Adrenal gland (tissue), 12 donors: ENCODE data around the gene CDCA8. TPM values are rescaled to one million over a fixed set of nuclear protein-coding genes. Genes with fewer than 3 reads are reported as not detected.

ENCODE experiments used
- DNase-seq, 7 donors: peaks; one replicate each; pipeline ENCODE4 v3.0.0-alpha.2; 2019 to 2020
- H3K27ac ChIP-seq, 5 donors: fragments of 200-600 bp; sonication (generic) in 4 of 5; 1 replicate in 3 of 5; 2 replicates in 2 of 5; pipeline versions ENCODE4 v1.5.1 to v1.8.0; 2016 to 2020; ENCODE audit warnings: mild to moderate bottlenecking in 1 of 5
- H3K27me3 ChIP-seq: fragments of 200-600 bp; 2 replicates; pipeline ENCODE4 v1.8.0; 2021
- H3K36me3 ChIP-seq, 2 donors: fragments of 200-600 bp; replicated peaks in 1 of 2; 1 replicate in 1 of 2; 2 replicates in 1 of 2; pipeline versions ENCODE4 v1.5.1 to v1.8.0; 2018 to 2022
- H3K4me1 ChIP-seq, 2 donors: fragments of 200-600 bp; replicated peaks in 1 of 2; 1 replicate in 1 of 2; 2 replicates in 1 of 2; pipeline versions ENCODE4 v1.5.1 to v1.8.0; 2018 to 2021
- H3K4me3 ChIP-seq, 4 donors: fragments of 200-600 bp; sonication (generic) in 3 of 4; one replicate each; pipeline ENCODE4 v1.5.1; 2016 to 2018
- H3K9me3 ChIP-seq, 3 donors: fragments of 200-600 bp; sonication (generic) in 1 of 3; replicated peaks in 1 of 3; 1 replicate in 2 of 3; 2 replicates in 1 of 3; pipeline versions ENCODE4 v1.5.1 to v1.8.0; 2016 to 2021
- POLR2A ChIP-seq, 2 donors: fragments of 450-650 bp; IDR thresholded peaks; one replicate each; pipeline ENCODE4 v1.6.1; 2017; ENCODE audit warnings: antibody characterized with exemption in 2 of 2, mild to moderate bottlenecking in 2 of 2, moderate library complexity in 1 of 2
- WGBS, 4 donors: extraction: QIAGEN DNeasy Blood & Tissue Kit in 2 of 4; methylation state at CpG; one replicate each; pipeline versions ENCODE4 v1.1.5 to v1.1.7; 2013 to 2017; 5-methylcytosine and 5-hydroxymethylcytosine counted together
- intact Hi-C, 2 donors: fragments of 100-400 bp; cut with DNase I; formaldehyde crosslinking; loops; one replicate each; pipeline versions ENCODE4 v1.14.1 to v1.15.0; 2022 to 2023
- polyA plus RNA-seq, 3 donors: library from polyadenylated mRNA; stranded (reverse); fragments of 200-250 nt in 2 of 3; fragments of 350-450 nt in 1 of 3; fragmentation: Illumina TruSeq in 1 of 3; extraction: RNeasy Lipid Tissue Mini Kit (QIAGEN cat#74804) in 1 of 3; gene quantifications; one replicate each; pipeline ENCODE4 v1.2.3, GENCODE V29; 2013 to 2014
- total RNA-seq, 9 donors: library from RNA; depleted of rRNA in 4 of 9; stranded (reverse); fragments of >200 nt in 4 of 9; fragments of 120-200 nt in 1 of 9; fragmentation: NEBNext Ultra II Directional in 1 of 9; extraction: Animal tissue kit (Norgen Biotek cat#: 25700) in 1 of 9; gene quantifications; one replicate each; pipeline versions ENCODE4 v1.1.0 to v1.2.4, GENCODE V29; 2013 to 2023
- TF ChIP-seq, protein P1 (sequence below), 6 experiments: fragments of 450-650 bp in 4 of 6; fragments of 200-600 bp in 2 of 6; sonication (generic) in 1 of 6; IDR thresholded peaks; 1 replicate in 5 of 6; 2 replicates in 1 of 6; pipeline versions ENCODE4 v1.5.1 to v1.8.0; 2016 to 2021; ENCODE audit warnings: antibody characterized with exemption in 6 of 6, mild to moderate bottlenecking in 2 of 6, moderate library complexity in 1 of 6
- donor health status: healthy with polysubstance abuse.
- donor health status: Bipolar disorder and iron deficiency.
- donor health status: DM: yes; HTN: yes; CAD: no.
- donor health status: DM: no; HTN: no; CAD: no.
- donor health status: DM: no; HTN: no; CAD: no.
- donor health status: DM: yes; HTN: yes; CAD: no.

Gene CDCA8
- total and polyA plus RNA-seq, 12 donors, result 0.49 to 3.2 (median 1.2) TPM

DNA sequence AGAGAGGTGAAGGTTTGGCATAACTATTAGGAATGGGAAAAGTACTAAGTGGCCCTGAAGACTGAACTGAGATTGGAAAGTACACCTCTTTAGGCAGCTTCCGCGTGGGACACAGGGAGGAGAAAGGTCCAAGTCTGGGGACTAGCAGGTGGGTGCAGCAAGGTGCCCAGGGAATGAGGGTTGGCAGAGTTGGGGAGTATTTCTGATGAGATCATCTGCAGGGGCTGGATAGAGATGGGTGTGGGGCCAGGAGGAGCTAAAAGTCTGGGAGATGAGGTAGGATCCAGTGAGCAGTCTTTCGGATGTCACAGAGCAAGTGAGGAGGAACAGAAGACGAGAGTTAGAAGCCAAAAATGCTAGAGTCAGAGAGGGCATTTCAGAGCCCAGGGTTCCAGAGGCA lies 36.1 kb downstream of the CDCA8 start:
- Histone ChIP-seq H3K4me3 (no peak overlapping the region), H3K36me3 (no peaks in the 10 kb centered on the region), H3K27ac (no peak overlapping the region), H3K4me1 (no peaks in the 10 kb centered on the region), H3K9me3 (no peaks in the 10 kb centered on the region), H3K27me3 (peaks cover 3% of the 10 kb centered on the region)
- WGBS, 4 donors, result 55 to 84% (median 76%) methylated on average over 4 of the region's 4 CpGs
- intact Hi-C loops, result no loop called here
- no peak for DNase-seq
- TF ChIP-seq POLR2A (IDR thresholded peaks at IDR 0.05), result no peak
- TF ChIP-seq, protein P1, sequence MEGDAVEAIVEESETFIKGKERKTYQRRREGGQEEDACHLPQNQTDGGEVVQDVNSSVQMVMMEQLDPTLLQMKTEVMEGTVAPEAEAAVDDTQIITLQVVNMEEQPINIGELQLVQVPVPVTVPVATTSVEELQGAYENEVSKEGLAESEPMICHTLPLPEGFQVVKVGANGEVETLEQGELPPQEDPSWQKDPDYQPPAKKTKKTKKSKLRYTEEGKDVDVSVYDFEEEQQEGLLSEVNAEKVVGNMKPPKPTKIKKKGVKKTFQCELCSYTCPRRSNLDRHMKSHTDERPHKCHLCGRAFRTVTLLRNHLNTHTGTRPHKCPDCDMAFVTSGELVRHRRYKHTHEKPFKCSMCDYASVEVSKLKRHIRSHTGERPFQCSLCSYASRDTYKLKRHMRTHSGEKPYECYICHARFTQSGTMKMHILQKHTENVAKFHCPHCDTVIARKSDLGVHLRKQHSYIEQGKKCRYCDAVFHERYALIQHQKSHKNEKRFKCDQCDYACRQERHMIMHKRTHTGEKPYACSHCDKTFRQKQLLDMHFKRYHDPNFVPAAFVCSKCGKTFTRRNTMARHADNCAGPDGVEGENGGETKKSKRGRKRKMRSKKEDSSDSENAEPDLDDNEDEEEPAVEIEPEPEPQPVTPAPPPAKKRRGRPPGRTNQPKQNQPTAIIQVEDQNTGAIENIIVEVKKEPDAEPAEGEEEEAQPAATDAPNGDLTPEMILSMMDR (IDR thresholded peaks at IDR 0.05), result no peak

- H3K27me3 ChIP-seq, result peaks cover 13% of the 10 kb centered on the region
- no peaks in the 10 kb centered on the region for H3K9me3 ChIP-seq
- no peak overlapping the region for H3K4me3 ChIP-seq
- no peak overlapping the region for H3K27ac ChIP-seq
- TF ChIP-seq, protein P1 (IDR thresholded peaks at IDR 0.05), result no peak
- TF ChIP-seq POLR2A (IDR thresholded peaks at IDR 0.05), result no peak
- intact Hi-C loops, result no loop called here
- no peaks in the 10 kb centered on the region for H3K4me1 ChIP-seq
- 62 to 69% (median 67%) methylated on average over 5 of the region's 5 CpGs for WGBS, 4 donors
- no peaks in the 10 kb centered on the region for H3K36me3 ChIP-seq
- DNase-seq, result no peak
Observed at GRCh38 chr1:37730376-37730775, 38.1 kb downstream of the CDCA8 start.

GRCh38 chr1:37731312-37732019 lies 39.1 kb downstream of the CDCA8 start:
- intact Hi-C loops, result no loop called here
- TF ChIP-seq, protein P1 (IDR thresholded peaks at IDR 0.05), result no peak
- TF ChIP-seq POLR2A (IDR thresholded peaks at IDR 0.05), result no peak
- H3K4me1 ChIP-seq, result no peaks in the 10 kb centered on the region
- no peaks in the 10 kb centered on the region for H3K9me3 ChIP-seq
- DNase-seq, result no peak
- WGBS, 4 donors, result 86 to 91% (median 89%) methylated on average over 14 to 15 of the region's 15 CpGs
- H3K27me3 ChIP-seq, result peaks cover 17% of the 10 kb centered on the region
- H3K4me3 ChIP-seq, result no peak overlapping the region
- no peak overlapping the region for H3K27ac ChIP-seq
- H3K36me3 ChIP-seq, result no peaks in the 10 kb centered on the region

DNA sequence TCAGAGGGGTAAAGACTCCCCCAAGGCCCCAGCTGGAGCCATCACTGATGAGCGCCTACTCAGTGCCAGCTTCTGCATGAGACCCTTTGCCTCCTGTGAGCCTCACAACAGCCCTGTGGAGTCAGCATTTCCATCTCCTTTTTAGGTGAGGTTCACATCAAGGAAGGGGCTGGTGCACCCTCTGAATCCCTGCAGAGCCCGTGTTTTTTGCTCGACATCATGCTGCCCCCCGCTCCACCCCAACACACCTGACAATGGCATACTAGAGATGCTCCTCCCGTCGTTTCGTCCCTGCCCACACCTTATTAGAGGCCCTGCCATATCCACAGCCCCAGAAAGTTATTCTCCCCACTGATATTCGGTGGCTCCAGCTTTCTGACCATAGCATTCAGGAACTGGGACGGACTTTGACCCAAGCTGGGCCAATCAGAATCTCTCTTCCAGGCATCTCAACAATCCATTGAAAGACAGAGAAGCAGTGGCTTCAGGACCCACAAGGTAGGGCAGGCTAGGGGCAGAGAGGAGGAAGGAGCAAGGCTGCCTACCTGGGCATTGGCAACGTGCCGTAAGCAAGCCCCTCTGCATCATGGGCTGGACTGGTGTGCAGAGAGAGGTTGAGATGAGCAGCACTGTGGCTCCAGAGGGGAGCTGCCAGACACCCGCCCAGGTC lies 39.9 kb downstream of the CDCA8 start:
- no peaks in the 10 kb centered on the region for H3K4me1 ChIP-seq
- 73 to 81% (median 80%) methylated on average over 10 to 12 of the region's 12 CpGs for WGBS, 4 donors
- intact Hi-C loops, result no loop called here
- no peak overlapping the region for H3K4me3 ChIP-seq
- no peak overlapping the region for H3K27ac ChIP-seq
- DNase-seq, result no peak
- peaks cover 17% of the 10 kb centered on the region for H3K27me3 ChIP-seq
- H3K36me3 ChIP-seq, result no peaks in the 10 kb centered on the region
- H3K9me3 ChIP-seq, result no peaks in the 10 kb centered on the region
- TF ChIP-seq, protein P1 (IDR thresholded peaks at IDR 0.05), result no peak
- no peak for TF ChIP-seq POLR2A (IDR thresholded peaks at IDR 0.05)
